ENCODE measurements around the gene RPL22.

DNA sequence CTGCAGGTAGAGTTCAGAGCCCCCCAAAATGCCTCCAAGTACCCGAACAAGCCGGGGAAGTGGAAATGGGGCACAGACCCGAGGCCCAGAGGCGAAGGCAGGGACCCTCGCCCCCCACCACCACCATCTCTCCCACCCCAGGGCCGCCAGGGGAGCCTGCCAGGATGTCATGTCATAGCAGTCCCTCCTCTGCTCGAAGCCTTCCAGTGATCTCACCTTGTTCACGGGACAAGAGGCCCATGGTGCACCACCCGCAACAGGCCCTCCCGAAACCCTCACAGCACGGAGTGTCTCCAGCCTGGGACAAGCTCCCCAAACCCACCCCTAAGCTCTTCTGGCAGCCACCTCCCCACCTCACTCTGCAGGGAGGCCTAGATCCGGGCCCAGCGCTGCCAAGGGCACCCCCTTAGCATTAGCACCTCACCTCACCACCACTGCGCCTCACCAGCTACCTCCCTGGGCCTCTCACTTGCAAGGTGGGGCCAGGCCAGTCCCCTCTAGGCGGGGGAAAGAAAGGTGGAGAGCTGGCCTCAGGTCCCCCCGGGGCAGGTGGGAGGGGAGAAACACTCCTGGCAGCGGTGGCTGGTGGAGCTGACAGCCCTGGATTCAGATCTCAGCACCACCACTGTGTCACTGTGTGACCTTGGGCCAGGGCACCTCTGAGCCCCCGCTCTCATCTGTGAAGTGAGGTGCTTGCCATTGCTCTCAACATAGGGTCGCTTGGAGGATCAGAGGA lies 32.6 kb downstream of the RPL22 start:
- TF ChIP-seq POLR2AphosphoS5 (IDR thresholded peaks at IDR 0.05; ENCODE audit: low read depth, low read length), result no peak
- no peak for TF ChIP-seq POLR2A (IDR thresholded peaks at IDR 0.05; ENCODE audit: low read depth, low read length)
